ENCODE data around the gene IPO13. TPM values are rescaled to one million over a fixed set of nuclear protein-coding genes. Genes with fewer than 3 reads are reported as not detected.

Gene IPO13
- total RNA-seq, result 6.6 and 14.7 TPM in 2 replicates

DNA sequence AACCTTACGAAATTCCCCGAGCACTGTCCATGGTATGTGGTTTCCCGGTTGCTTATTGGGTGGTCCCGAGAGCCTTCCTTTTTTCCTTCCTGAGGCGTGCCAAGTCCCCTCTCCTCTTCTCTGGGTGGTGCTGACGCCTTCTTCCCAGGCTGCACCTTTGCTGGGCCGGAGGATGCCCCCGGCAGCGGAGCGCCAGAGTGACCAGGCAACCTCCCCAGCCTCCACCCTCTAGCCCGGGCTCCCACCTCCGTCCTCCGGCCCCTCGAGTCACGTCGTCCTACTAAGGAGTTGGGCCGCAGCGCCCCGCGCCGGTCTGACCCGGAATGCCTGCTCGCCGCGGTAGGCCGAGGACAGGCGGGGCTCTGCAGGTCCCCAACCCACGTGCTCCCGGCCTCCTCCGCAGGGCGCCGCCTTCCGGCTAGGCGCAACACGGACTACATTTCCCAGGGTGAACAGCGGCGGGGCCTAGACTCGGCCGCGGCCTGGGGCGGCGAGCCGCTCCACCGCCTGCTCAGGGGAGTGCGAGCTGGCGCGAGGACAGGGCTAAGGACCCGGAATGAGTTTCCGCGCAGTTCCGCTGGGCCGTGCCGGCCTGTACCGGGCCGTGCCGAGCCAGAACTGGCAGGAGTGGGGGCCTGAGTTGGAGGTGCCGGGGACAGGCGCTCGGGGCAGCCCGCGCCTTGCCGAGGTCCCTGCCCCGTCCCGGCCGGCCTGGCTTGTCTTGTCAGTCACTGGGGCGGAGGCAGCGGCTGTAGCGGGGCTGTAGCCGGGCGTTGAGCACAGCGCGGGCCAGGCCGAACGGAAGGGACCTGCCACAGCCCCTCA is at the start of gene IPO13:
IPO13 (plus strand) TSS at position 715 of the 825 bp plus-strand sequence. CDS start 651 bp downstream, outside the sequence.

GRCh38 chr1:43933386-43934100 is 13.2 kb upstream of the IPO13 start, which contains the start of gene ARTN:
Gene ARTN (plus strand): TSS chr1:43933801. CDS start chr1:43935657, 1,856 bp downstream.

DNA sequence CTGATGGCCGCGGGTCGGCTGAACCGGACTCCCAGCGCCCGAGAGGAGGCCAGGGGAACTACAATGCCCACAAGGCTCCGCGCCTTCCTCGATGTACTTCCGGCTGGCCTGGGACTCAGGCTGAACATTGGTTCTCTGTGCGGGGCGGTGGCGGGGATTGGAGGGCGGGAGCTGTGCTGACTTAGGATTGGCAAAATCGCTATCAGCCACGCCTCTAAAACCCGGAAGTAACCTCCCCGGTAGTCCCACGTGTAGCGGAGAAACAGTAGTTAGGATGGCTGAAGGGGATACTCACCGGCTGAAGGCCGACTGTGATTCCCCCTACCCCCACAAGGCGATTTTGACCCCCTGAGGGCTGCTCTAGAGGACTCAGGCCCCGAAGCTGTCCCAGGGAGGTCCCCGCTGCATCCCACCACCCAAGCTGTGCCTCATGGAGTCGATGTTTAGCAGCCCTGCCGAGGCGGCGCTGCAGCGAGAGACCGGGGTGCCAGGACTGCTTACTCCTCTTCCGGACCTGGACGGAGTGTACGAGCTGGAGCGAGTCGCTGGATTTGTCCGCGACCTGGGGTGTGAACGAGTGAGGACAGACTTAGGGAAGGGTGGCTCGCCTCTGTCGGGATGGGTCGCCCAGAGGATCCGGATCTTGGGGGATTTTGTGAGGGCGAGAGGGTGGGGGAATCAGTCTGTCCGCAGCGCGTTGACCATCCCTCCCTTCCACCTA is 23.2 kb downstream of the IPO13 start, which contains the start of gene DPH2:
DPH2 (plus strand) TSS at position 265 of the 721 bp plus-strand sequence; CDS start at position 431, 166 bp downstream.

DNA sequence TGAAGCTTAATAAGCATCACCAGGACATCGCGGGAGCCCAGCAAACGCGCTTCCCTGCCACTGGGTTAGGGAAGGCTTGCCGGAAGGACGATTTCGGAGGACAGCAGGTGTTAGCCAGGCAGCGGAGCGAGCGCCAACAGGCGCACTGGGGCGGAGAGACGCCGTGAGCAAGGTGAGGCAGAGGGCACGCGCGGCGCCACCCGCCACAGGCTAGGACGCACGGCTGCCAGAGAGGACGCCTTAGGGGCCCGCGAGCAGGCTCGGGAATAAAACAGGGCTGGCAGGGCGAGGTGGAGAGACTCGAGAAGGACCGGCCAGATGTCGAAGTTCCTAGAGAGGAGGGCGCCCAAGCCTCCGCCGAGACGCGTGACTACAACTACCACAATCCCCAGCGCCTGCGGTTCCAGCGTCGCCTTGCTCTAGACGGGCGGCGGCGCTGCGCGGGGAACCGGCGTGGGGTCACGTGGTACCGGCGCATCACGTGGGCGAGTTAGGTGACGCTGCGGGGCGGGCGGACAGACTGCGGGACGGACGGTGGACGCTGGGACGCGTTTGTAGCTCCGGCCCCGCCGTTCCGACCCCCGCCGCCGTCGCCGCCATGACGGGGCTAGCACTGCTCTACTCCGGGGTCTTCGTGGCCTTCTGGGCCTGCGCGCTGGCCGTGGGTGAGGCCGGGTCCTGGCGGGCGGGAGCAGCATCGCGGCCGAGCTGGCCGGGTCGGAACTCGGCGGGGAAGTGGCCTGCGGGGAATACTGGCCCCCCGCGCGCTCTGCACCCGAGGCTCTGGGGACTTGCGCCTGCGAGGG is 27.9 kb downstream of the IPO13 start, which contains the start of gene ATP6V0B:
ATP6V0B (plus strand) TSS at position 518 of the 806 bp plus-strand sequence; CDS start at position 599, 81 bp downstream.

DNA sequence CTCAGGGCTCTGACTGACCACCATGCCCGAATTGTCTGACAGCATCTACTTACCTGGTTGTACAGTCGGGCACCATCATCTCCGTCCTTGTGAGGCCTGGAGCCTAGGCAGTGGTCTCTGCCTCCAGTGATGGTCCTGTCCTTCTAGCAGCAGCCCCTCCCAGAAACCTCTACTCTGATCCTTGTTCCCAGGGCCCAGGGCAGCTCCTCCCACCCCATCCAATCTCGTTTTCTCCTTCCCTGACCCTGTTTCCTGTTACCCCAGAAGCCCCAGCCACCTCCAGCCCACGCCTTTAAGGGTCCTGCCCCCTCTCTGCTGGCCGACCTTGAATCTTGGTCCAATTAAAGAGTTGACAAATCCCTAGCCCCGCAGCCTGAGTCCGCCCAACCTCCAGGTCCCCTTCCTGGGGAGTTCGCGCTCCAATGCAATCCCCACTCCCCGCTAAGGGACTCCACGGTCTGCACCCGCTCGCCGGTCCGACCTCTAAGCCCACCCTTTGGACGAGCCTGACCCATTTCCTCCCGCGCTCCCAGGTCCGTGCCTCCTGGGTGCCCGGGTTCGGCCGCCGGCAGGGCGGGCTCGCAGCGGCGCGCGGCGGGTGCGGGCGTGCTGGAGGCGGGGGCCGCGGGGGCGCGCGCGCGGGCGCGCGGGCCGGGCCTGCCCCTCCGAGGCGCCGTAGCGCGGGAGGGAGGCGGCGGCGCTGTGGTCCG is 32.0 kb downstream of the IPO13 start, which contains the start of gene B4GALT2:
B4GALT2 (plus strand) TSS at position 660 of the 710 bp plus-strand sequence. CDS start 1,951 bp downstream, outside the sequence.

DNA sequence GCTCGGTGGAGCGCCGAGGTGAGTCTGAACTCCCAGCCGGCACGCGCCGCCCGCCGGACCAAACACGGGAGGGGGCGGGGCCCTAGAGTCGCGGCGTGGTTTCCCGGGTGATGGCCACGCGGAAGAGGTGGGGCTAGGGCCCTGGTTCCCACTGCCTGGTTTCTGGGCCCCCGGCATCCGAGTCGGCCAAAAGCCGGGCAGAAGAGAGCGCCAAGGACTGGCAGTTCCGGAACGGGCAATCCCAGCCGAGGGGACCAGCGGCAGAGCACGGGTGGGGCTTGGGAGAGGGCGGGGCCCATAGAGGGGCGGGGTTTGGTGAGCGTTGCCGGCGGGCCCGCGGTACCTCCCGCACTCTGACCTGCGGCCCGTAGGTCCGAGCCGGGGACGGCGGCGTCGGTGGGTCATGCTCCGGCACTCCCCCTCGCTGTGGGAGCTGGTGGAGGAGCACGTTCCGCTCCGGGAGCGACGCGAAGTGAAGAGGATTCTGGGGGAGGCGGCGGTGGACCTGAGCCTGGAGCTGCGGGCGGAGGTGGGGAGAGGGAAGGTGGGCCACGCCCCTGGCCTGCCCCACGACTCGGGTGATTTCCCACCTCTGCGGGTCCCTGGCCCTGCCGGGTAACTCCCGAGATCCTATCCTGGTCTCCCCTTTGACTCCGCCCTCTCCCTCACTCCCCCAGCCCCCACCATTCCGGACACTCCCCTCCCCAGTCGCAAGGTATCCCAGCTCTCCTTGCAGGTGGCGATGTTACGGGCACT is 44.9 kb downstream of the IPO13 start, which contains the start of gene CCDC24:
CCDC24 (plus strand) TSS at position 124 of the 756 bp plus-strand sequence; CDS start at position 404, 280 bp downstream.

Other genes starting within 250 kb of the IPO13 start
- gene ST3GAL3, start 239.4 kb upstream of the IPO13 start, total RNA-seq, result 9.9 and 22.5 TPM in 2 replicates
- 0.13 TPM in 1 of 2 replicates, not detected in the other for gene ARTN, start 13.1 kb upstream of the IPO13 start, total RNA-seq
- 13.8 and 23.9 TPM in 2 replicates for gene DPH2, start 23.1 kb downstream of the IPO13 start, total RNA-seq
- 90.7 and 94.1 TPM in 2 replicates for gene ATP6V0B, start 28.0 kb downstream of the IPO13 start, total RNA-seq
- gene B4GALT2, start 32.3 kb downstream of the IPO13 start, total RNA-seq, result 42.6 and 49.8 TPM in 2 replicates
- 1.5 and 2.4 TPM in 2 replicates for gene CCDC24, start 44.6 kb downstream of the IPO13 start, total RNA-seq
- gene SLC6A9, start 84.5 kb downstream of the IPO13 start, total RNA-seq, result 0.16 and 0.63 TPM in 2 replicates
- not detected in 2 replicates for gene KLF17, start 171.9 kb downstream of the IPO13 start, total RNA-seq
- not detected in 2 replicates for gene KLF18, start 194.7 kb downstream of the IPO13 start, total RNA-seq